H1 (cell line): ENCODE measurements around the gene TBC1D2. TPM values are rescaled to one million over a fixed set of nuclear protein-coding genes. Genes with fewer than 3 reads are reported as not detected.

ENCODE experiments used
- CHD2 ChIP-seq: IDR thresholded peaks from 2 replicates; pipeline ENCODE4 v1.6.1; 2012; ENCODE audit warnings: low read length, improper control_type of control experiment
- E2F6 ChIP-seq: IDR thresholded peaks from 2 replicates; pipeline ENCODE4 v1.6.1; 2012; ENCODE audit warnings: inconsistent platforms
- EP300 ChIP-seq, 2 experiments: IDR thresholded peaks; 1 replicate in 1 of 2; 2 replicates in 1 of 2; pipeline ENCODE4 v1.6.1; 2011 to 2012; ENCODE audit warnings: low read depth in 2 of 2, low read length in 2 of 2, mild to moderate bottlenecking in 2 of 2, borderline replicate concordance in 1 of 2, inconsistent platforms in 1 of 2, moderate library complexity in 1 of 2
- FOSL1 ChIP-seq: IDR thresholded peaks from 2 replicates; pipeline ENCODE4 v1.6.1; 2011; ENCODE audit warnings: mild to moderate bottlenecking, low read depth, low read length, moderate library complexity; ENCODE audit not compliant: insufficient read depth
- NANOG ChIP-seq: IDR thresholded peaks from 2 replicates; pipeline ENCODE4 v1.6.1; 2011; ENCODE audit warnings: low read length, low read depth, mild to moderate bottlenecking, inconsistent platforms; ENCODE audit not compliant: insufficient read depth, poor library complexity, severe bottlenecking
- SIX5 ChIP-seq: IDR thresholded peaks from 2 replicates; pipeline ENCODE4 v1.6.1; 2011; ENCODE audit warnings: mild to moderate bottlenecking, low read depth, low read length
- polyA plus RNA-seq, 7 experiments: library from polyadenylated mRNA; depleted of rRNA in 3 of 7; stranded (reverse) in 5 of 7; unstranded in 2 of 7; fragments of >200 nt in 5 of 7; fragments of 200-250 nt in 2 of 7; gene quantifications; 1 replicate in 5 of 7; 2 replicates in 1 of 7; 4 replicates in 1 of 7; pipeline versions ENCODE4 v1.2.1 to v1.2.3, GENCODE V29; 2011 to 2013; ENCODE audit warnings: missing spikeins in 2 of 7, mixed read lengths in 2 of 7
- total RNA-seq: library from RNA; stranded (reverse); fragmentation: NEBNext Ultra II Directional; extraction: Animal tissue kit (Norgen Biotek cat#: 25700); gene quantifications from 2 replicates; pipeline ENCODE4 v1.2.1, GENCODE V29; 2021

Gene TBC1D2
- total and polyA plus RNA-seq, 2 of the 8 experiments (the other 6 are each of a cell fraction or from before 2014, with no cell fraction given) = 7.4 TPM

GRCh38 chr9:98209530-98209929 is 45.9 kb downstream of the TBC1D2 start (continued):
- no peak for TF ChIP-seq E2F6
- no peak for TF ChIP-seq CHD2
- no peak for TF ChIP-seq NANOG
- no peak for TF ChIP-seq EP300 (IDR thresholded peaks at IDR 0.05; ENCODE audit: borderline replicate concordance in 1 of 2, low read depth in 2 of 2, low read length in 2 of 2)
- TF ChIP-seq FOSL1 = no peak
- TF ChIP-seq SIX5 = no peak
